ENCODE data around the gene CLCNKB.

DNA sequence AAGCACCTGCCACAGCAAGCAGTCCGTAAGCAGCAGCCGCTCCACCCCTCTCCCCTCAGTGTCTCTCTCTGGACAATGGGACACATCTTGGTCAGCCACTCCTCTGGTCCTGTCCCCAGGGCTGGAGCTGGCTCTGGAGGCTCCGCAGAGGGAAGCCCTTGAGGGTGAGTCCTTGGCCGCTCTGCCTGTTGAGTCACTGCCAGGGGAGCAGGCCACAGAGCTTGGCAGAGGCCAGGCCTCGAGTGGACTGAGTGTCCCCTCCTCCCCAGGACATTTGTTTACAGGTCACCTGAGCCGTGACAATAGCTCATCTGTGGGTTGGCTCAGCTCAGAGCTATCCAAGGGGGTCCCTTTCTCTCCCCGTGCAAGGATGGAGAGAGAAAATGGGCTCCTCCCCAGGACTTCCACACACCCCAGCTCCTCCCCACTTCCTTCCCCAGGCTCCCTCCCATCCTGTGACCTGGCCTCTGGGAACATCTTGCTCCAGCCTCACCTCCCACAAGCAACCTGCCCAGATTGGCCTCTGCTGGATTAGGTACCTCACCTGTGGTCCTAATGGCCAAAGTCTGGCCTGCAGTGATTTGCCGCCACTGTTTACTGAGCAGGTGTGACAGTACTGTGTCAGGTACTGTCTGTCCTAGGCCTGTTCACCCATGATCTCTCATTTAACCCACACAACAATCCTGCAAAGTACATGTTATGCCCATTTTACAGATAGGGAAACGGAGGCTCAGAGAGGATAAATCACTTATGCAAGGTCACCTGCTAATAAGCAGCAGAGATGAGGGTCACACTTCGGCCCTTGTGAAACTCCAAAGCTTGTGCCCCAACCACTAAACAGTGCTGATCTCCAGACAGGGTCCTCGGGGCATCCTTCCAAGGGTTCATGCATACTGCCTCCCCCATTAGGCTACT is 25.0 kb downstream of the CLCNKB start:
- TF ChIP-seq, protein P1, sequence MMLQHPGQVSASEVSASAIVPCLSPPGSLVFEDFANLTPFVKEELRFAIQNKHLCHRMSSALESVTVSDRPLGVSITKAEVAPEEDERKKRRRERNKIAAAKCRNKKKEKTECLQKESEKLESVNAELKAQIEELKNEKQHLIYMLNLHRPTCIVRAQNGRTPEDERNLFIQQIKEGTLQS (IDR thresholded peaks at IDR 0.05), result no peak
- TF ChIP-seq POLR2A (IDR thresholded peaks at IDR 0.05; ENCODE audit: borderline replicate concordance, extremely low read depth, insufficient read depth, insufficient read length) (no peak), EZH2phosphoT487 (IDR thresholded peaks at IDR 0.05; ENCODE audit: borderline replicate concordance) (no peak), POLR2AphosphoS5 (IDR thresholded peaks at IDR 0.05; ENCODE audit: low read depth, low read length) (no peak), JUND (IDR thresholded peaks at IDR 0.05) (no peak), ZNF274 (IDR thresholded peaks at IDR 0.05; ENCODE audit: low read depth, low read length) (no peak), EZH2 (IDR thresholded peaks at IDR 0.05) (no peak), EGR1 (IDR thresholded peaks at IDR 0.05; ENCODE audit: low read depth) (no peak), SP1 (IDR thresholded peaks at IDR 0.05; ENCODE audit: low read depth) (no peak)
- TF ChIP-seq, protein P2, sequence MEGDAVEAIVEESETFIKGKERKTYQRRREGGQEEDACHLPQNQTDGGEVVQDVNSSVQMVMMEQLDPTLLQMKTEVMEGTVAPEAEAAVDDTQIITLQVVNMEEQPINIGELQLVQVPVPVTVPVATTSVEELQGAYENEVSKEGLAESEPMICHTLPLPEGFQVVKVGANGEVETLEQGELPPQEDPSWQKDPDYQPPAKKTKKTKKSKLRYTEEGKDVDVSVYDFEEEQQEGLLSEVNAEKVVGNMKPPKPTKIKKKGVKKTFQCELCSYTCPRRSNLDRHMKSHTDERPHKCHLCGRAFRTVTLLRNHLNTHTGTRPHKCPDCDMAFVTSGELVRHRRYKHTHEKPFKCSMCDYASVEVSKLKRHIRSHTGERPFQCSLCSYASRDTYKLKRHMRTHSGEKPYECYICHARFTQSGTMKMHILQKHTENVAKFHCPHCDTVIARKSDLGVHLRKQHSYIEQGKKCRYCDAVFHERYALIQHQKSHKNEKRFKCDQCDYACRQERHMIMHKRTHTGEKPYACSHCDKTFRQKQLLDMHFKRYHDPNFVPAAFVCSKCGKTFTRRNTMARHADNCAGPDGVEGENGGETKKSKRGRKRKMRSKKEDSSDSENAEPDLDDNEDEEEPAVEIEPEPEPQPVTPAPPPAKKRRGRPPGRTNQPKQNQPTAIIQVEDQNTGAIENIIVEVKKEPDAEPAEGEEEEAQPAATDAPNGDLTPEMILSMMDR (IDR thresholded peaks at IDR 0.05 in 2 of 3, conservative IDR thresholded peaks at IDR 0.05 in 1 of 3; ENCODE audit: borderline replicate concordance in 1 of 3, insufficient read depth in 1 of 3, low read depth in 2 of 3, low read length in 2 of 3), result no peak
- TF ChIP-seq, protein P3, sequence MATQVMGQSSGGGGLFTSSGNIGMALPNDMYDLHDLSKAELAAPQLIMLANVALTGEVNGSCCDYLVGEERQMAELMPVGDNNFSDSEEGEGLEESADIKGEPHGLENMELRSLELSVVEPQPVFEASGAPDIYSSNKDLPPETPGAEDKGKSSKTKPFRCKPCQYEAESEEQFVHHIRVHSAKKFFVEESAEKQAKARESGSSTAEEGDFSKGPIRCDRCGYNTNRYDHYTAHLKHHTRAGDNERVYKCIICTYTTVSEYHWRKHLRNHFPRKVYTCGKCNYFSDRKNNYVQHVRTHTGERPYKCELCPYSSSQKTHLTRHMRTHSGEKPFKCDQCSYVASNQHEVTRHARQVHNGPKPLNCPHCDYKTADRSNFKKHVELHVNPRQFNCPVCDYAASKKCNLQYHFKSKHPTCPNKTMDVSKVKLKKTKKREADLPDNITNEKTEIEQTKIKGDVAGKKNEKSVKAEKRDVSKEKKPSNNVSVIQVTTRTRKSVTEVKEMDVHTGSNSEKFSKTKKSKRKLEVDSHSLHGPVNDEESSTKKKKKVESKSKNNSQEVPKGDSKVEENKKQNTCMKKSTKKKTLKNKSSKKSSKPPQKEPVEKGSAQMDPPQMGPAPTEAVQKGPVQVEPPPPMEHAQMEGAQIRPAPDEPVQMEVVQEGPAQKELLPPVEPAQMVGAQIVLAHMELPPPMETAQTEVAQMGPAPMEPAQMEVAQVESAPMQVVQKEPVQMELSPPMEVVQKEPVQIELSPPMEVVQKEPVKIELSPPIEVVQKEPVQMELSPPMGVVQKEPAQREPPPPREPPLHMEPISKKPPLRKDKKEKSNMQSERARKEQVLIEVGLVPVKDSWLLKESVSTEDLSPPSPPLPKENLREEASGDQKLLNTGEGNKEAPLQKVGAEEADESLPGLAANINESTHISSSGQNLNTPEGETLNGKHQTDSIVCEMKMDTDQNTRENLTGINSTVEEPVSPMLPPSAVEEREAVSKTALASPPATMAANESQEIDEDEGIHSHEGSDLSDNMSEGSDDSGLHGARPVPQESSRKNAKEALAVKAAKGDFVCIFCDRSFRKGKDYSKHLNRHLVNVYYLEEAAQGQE (IDR thresholded peaks at IDR 0.05; ENCODE audit: low read depth), result no peak
- TF ChIP-seq, protein P4, sequence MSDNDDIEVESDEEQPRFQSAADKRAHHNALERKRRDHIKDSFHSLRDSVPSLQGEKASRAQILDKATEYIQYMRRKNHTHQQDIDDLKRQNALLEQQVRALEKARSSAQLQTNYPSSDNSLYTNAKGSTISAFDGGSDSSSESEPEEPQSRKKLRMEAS (IDR thresholded peaks at IDR 0.05), result no peak

All from HCT116 (cell line).